Measurements from ENCODE around the gene SPATA17.

The SPATA17 gene

GRCh38 chr1:217605390-217605789 is 25.8 kb upstream of the SPATA17 start:
- no peak overlapping the region for H3K4me3 ChIP-seq (ENCODE audit: insufficient read length, low read depth)
- H3K9ac ChIP-seq (ENCODE audit: insufficient read length, low read depth) = no peak overlapping the region
- H3K9me3 ChIP-seq (ENCODE audit: insufficient read depth, low read length) = no peaks in the 10 kb centered on the region
- no peaks in the 10 kb centered on the region for H3K4me1 ChIP-seq (ENCODE audit: insufficient read depth, insufficient read length)
- H3K36me3 ChIP-seq (ENCODE audit: insufficient read depth, insufficient read length, low read length) = peaks cover 34% of the 10 kb centered on the region
- DNase-seq (ENCODE audit: low read depth, low spot score) = no peak
- TF ChIP-seq SUZ12 (IDR thresholded peaks at IDR 0.05; ENCODE audit: extremely low read depth, insufficient read depth, insufficient read length) (no peak), YY1 (IDR thresholded peaks at IDR 0.05; ENCODE audit: insufficient read depth, insufficient read length) (no peak), ZNF274 (IDR thresholded peaks at IDR 0.05; ENCODE audit: low read depth, low read length) (no peak)
- no peaks in the 10 kb centered on the region for H3K27me3 ChIP-seq (ENCODE audit: insufficient read depth, insufficient read length)

- H3K27me3 ChIP-seq (ENCODE audit: insufficient read depth, insufficient read length) = no peaks in the 10 kb centered on the region
- DNase-seq (ENCODE audit: low read depth, low spot score) = no peak
- no peaks in the 10 kb centered on the region for H3K4me1 ChIP-seq (ENCODE audit: insufficient read depth, insufficient read length)
- no peak overlapping the region for H3K4me3 ChIP-seq (ENCODE audit: insufficient read length, low read depth)
- no peak overlapping the region for H3K9ac ChIP-seq (ENCODE audit: insufficient read length, low read depth)
- H3K9me3 ChIP-seq (ENCODE audit: insufficient read depth, low read length) = no peaks in the 10 kb centered on the region
- TF ChIP-seq SUZ12 (IDR thresholded peaks at IDR 0.05; ENCODE audit: extremely low read depth, insufficient read depth, insufficient read length) (no peak), ZNF274 (IDR thresholded peaks at IDR 0.05; ENCODE audit: low read depth, low read length) (no peak), YY1 (IDR thresholded peaks at IDR 0.05; ENCODE audit: insufficient read depth, insufficient read length) (no peak)
- H3K36me3 ChIP-seq (ENCODE audit: insufficient read depth, insufficient read length, low read length) = peaks cover 42% of the 10 kb centered on the region
Measured at GRCh38 chr1:217614200-217614712, 16.9 kb upstream of the SPATA17 start.

- no peaks in the 10 kb centered on the region for H3K4me1 ChIP-seq (ENCODE audit: insufficient read depth, insufficient read length)
- H3K4me3 ChIP-seq (ENCODE audit: insufficient read length, low read depth) = no peak overlapping the region
- H3K9me3 ChIP-seq (ENCODE audit: insufficient read depth, low read length) = no peaks in the 10 kb centered on the region
- TF ChIP-seq SUZ12 (IDR thresholded peaks at IDR 0.05; ENCODE audit: extremely low read depth, insufficient read depth, insufficient read length) (no peak), YY1 (IDR thresholded peaks at IDR 0.05; ENCODE audit: insufficient read depth, insufficient read length) (no peak), ZNF274 (IDR thresholded peaks at IDR 0.05; ENCODE audit: low read depth, low read length) (no peak)
- H3K27me3 ChIP-seq (ENCODE audit: insufficient read depth, insufficient read length) = no peaks in the 10 kb centered on the region
- H3K36me3 ChIP-seq (ENCODE audit: insufficient read depth, insufficient read length, low read length) = peaks cover 29% of the 10 kb centered on the region
- no peak for DNase-seq (ENCODE audit: low read depth, low spot score)
- H3K9ac ChIP-seq (ENCODE audit: insufficient read length, low read depth) = no peak overlapping the region
Measured at GRCh38 chr1:217617126-217617525, 14.0 kb upstream of the SPATA17 start.

- DNase-seq (ENCODE audit: low read depth, low spot score) = no peak
- no peak for TF ChIP-seq ZNF274 (IDR thresholded peaks at IDR 0.05; ENCODE audit: low read depth, low read length)
- TF ChIP-seq YY1 (IDR thresholded peaks at IDR 0.05; ENCODE audit: insufficient read depth, insufficient read length) = no peak
- no peak for TF ChIP-seq SUZ12 (IDR thresholded peaks at IDR 0.05; ENCODE audit: extremely low read depth, insufficient read depth, insufficient read length)
- Histone ChIP-seq H3K4me1 (ENCODE audit: insufficient read depth, insufficient read length) (no peaks in the 10 kb centered on the region), H3K9ac (ENCODE audit: insufficient read length, low read depth) (no peak overlapping the region), H3K4me3 (ENCODE audit: insufficient read length, low read depth) (no peak overlapping the region), H3K27me3 (ENCODE audit: insufficient read depth, insufficient read length) (no peaks in the 10 kb centered on the region), H3K9me3 (ENCODE audit: insufficient read depth, low read length) (no peaks in the 10 kb centered on the region), H3K36me3 (ENCODE audit: insufficient read depth, insufficient read length, low read length) (peaks cover 28% of the 10 kb centered on the region)
Measured at GRCh38 chr1:217620814-217621213, 10.3 kb upstream of the SPATA17 start.

- Histone ChIP-seq H3K9ac (ENCODE audit: insufficient read length, low read depth) (no peak overlapping the region), H3K4me1 (ENCODE audit: insufficient read depth, insufficient read length) (no peaks in the 10 kb centered on the region), H3K27me3 (ENCODE audit: insufficient read depth, insufficient read length) (no peaks in the 10 kb centered on the region), H3K36me3 (ENCODE audit: insufficient read depth, insufficient read length, low read length) (peaks cover 35% of the 10 kb centered on the region), H3K9me3 (ENCODE audit: insufficient read depth, low read length) (no peaks in the 10 kb centered on the region), H3K4me3 (ENCODE audit: insufficient read length, low read depth) (no peak overlapping the region)
- no peak for TF ChIP-seq ZNF274 (IDR thresholded peaks at IDR 0.05; ENCODE audit: low read depth, low read length)
- TF ChIP-seq SUZ12 (IDR thresholded peaks at IDR 0.05; ENCODE audit: extremely low read depth, insufficient read depth, insufficient read length) = no peak
- DNase-seq (ENCODE audit: low read depth, low spot score) = no peak
Measured at GRCh38 chr1:217622042-217622441, 9.1 kb upstream of the SPATA17 start.

- H3K9ac ChIP-seq (ENCODE audit: insufficient read length, low read depth) = no peak overlapping the region
- no peaks in the 10 kb centered on the region for H3K27me3 ChIP-seq (ENCODE audit: insufficient read depth, insufficient read length)
- TF ChIP-seq ZNF274 (IDR thresholded peaks at IDR 0.05; ENCODE audit: low read depth, low read length) = no peak
- TF ChIP-seq SUZ12 (IDR thresholded peaks at IDR 0.05; ENCODE audit: extremely low read depth, insufficient read depth, insufficient read length) = no peak
- no peak for TF ChIP-seq YY1 (IDR thresholded peaks at IDR 0.05; ENCODE audit: insufficient read depth, insufficient read length)
- H3K36me3 ChIP-seq (ENCODE audit: insufficient read depth, insufficient read length, low read length) = peaks cover 10% of the 10 kb centered on the region
- H3K9me3 ChIP-seq (ENCODE audit: insufficient read depth, low read length) = no peaks in the 10 kb centered on the region
- no peaks in the 10 kb centered on the region for H3K4me1 ChIP-seq (ENCODE audit: insufficient read depth, insufficient read length)
- DNase-seq (ENCODE audit: low read depth, low spot score) = no peak
- H3K4me3 ChIP-seq (ENCODE audit: insufficient read length, low read depth) = no peak overlapping the region
Measured at GRCh38 chr1:217626321-217626720, 4.8 kb upstream of the SPATA17 start.

- Histone ChIP-seq H3K4me3 (ENCODE audit: insufficient read length, low read depth) (no peak overlapping the region), H3K4me1 (ENCODE audit: insufficient read depth, insufficient read length) (no peaks in the 10 kb centered on the region), H3K9ac (ENCODE audit: insufficient read length, low read depth) (no peak overlapping the region), H3K36me3 (ENCODE audit: insufficient read depth, insufficient read length, low read length) (peaks cover 10% of the 10 kb centered on the region), H3K9me3 (ENCODE audit: insufficient read depth, low read length) (no peaks in the 10 kb centered on the region), H3K27me3 (ENCODE audit: insufficient read depth, insufficient read length) (no peaks in the 10 kb centered on the region)
- no peak for DNase-seq (ENCODE audit: low read depth, low spot score)
- TF ChIP-seq ZNF274 (IDR thresholded peaks at IDR 0.05; ENCODE audit: low read depth, low read length) = no peak
- TF ChIP-seq SUZ12 (IDR thresholded peaks at IDR 0.05; ENCODE audit: extremely low read depth, insufficient read depth, insufficient read length) = no peak
- TF ChIP-seq YY1 (IDR thresholded peaks at IDR 0.05; ENCODE audit: insufficient read depth, insufficient read length) = no peak
Measured at GRCh38 chr1:217627431-217627830, 3.7 kb upstream of the SPATA17 start.

Measured in NT2/D1 (cell line).